C1 segment of cervical spinal cord (tissue), 14 donors: ENCODE measurements around the gene COMMD1.
"Not testable (repeated sequence)": the region's sequence is repeated elsewhere in the genome, so short reads cannot be mapped to it uniquely, and the experiment has no call there.

Source experiments
- DNase-seq, 14 donors: peaks; one replicate each; lab custom pipeline; 2025; lab: John Stamatoyannopoulos, UW

The COMMD1 gene

DNA sequence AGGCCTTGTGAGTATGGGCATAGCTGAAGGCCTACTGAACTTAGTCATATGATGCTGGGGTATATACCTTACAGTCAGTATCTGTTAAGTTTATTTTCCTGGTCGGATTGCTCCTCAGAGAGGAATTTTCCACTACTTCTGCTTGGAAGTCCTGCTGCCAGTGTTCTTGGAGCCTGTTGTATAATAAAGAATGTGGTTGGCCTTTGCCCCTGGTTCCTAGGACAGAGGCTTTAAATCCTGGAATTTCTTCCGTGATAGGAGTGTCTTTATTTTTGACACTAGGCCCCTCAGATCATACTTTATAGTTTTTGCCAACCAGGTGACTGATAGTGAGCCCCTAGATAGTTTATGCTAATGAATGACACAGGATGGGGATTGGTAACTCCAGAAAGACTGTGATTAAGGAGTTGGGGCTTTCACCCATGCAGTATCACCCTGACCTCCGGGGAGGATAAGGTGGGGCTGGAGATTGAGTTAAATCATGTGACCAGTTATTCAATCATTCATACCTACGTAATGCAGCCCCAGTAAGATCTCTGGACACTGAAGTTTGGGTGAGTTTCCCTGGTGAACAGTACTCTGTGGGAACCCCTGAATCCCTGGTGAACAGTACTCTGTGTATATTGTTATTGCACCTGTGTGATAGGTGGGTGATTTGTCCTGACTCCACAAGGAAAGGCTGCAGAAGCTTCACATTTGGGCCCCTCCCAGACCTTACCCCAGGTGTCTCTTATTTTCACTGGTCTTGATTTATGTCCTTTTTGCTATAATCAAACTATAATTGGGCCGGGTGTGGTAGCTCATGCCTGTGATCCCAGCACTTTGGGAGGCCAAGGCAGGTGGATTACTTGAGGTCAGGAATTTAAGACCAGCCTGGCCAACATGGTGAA lies 56.9 kb downstream of the COMMD1 start:
- DNase-seq, result no peak

GRCh38 chr2:61966087-61966727 lies 60.7 kb downstream of the COMMD1 start:
- DNase-seq, result no peak

DNA sequence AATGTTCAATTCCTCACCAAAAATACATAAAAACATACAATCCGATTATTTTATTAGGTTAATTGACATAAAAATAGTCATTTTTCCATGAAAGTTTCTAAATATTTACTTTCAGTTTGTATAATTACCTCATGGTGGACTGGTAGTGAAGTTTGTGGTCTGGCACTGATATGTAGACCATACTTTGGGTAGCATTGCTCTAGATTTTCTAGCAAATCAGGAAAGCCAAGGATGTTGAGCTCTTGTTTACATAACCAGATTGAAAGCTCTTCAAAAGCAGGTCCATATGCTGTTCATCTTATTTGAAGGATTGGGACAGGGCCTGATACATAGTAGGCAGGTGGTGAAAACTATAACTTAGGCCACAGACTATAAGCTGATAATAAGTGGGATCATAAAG lies 61.8 kb downstream of the COMMD1 start:
- no peak for DNase-seq

DNA sequence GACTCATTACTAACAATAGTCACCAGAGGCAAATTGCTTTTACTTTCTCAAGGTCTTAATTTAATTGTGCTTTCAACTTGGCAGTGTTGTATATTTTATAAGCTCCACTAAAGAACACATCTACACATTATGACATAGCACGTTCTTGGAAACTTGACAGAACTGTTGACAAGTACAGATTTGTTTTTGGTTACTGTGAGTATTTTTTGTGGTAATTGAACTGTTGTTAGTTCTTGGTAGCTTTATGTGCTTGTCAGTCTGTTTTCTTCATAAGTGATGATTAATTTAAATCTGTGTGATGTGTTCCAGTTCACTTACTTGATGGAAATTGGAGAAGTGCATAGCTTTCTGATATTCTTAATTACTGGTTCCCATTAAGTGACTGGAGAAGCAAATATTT lies 63.9 kb downstream of the COMMD1 start:
- no peak for DNase-seq

GRCh38 chr2:61970807-61971556 lies 65.5 kb downstream of the COMMD1 start:
- DNase-seq, result no peak

DNA sequence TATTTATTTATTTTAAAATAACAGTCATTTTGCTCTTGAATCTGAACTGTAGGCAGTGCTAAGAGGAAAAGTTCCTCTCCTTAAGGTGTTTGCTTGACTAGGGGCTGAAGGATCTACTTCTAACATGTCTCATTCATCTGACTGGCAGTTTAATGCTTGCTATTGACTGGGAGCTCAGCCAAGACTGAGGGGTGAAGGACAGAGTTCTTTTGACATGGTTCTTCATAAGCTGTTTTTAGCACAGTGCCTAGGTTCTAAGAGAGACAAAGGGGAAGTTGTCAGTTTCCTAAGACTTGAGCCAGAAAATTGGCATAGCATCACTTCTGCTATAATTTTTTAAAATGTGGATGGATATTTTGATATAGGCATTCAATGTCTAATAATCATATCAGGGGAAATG lies 73.0 kb downstream of the COMMD1 start:
- DNase-seq, result peak in 5 of 14 donors; percentile 1 to 18 (median 7)

GRCh38 chr2:61980758-61981157 lies 75.3 kb downstream of the COMMD1 start:
- DNase-seq, result no peak

- no peak for DNase-seq
Measured at GRCh38 chr2:61984682-61985081, 79.2 kb downstream of the COMMD1 start.

- DNase-seq, result peak in 1 of 14 donors; percentile 3
Measured at GRCh38 chr2:61988462-61989366, 83.2 kb downstream of the COMMD1 start.

GRCh38 chr2:61993422-61994024 lies 88.0 kb downstream of the COMMD1 start:
- no peak for DNase-seq

GRCh38 chr2:61994531-61994930 lies 89.1 kb downstream of the COMMD1 start:
- DNase-seq, result no peak

DNA sequence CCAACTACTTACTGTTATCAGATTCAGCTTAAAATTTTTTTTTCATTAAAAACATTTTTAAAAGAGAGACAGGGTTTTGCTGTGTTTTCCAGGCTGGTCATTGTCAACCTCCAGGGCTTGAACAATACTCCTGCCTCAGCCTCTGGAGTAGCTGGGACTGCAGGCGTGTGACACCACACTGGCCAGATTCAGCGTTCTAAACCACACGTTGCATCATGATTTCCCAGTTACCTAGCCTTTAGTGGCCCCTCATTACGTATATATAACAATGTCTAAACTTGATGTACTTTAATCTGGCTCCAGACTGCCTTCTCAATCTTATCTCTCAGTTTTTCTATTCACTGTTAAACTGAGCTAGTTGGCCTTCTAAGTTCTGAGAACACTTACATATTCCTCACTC lies 89.6 kb downstream of the COMMD1 start:
- DNase-seq, result no peak

GRCh38 chr2:61995515-61995914 lies 90.0 kb downstream of the COMMD1 start:
- DNase-seq, result no peak

- no peak for DNase-seq
Measured at GRCh38 chr2:61998426-61998825, 93.0 kb downstream of the COMMD1 start.

- DNase-seq, result no peak
Measured at GRCh38 chr2:62000538-62000937, 95.1 kb downstream of the COMMD1 start.

DNA sequence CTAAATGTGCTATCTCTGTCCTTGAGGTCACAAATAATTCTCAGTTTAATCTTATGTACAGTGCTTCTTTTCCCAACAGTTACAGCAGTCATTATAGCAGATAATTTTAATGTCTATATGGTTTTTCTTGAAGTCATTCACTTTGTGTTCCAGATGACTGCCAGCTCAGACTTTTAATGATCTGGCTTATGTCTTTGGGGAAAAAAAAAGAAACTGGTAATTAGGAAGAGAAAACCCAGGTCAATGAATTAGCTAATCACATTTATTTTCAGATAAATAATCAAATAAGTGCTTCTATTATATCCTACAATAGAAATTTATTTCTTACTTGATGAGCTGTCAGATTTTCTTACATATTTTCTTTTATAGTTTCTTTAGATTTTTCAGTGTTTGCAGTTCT lies 96.0 kb downstream of the COMMD1 start:
- DNase-seq, result no peak

DNA sequence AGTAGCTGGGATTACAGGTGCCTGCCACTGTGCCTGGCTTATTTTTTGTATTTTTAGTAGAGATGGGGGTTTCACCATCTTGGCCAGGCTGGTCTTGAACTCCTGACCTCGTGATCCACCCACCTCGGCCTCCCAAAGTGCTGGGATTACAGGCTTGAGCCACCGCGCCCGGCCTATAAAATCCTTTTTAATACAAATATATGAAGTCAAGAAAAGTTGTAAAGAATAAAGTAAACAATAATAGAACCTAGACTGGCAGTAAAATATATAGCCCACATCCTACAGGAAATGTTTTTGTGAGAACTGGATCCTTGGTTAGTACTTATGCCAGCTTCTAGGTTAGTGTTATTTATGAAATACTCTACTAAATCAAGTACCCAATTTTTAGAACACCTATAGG lies 99.0 kb downstream of the COMMD1 start:
- not testable (repeated sequence) for DNase-seq

- DNase-seq, result no peak
Measured at GRCh38 chr2:62007555-62007954, 102.1 kb downstream of the COMMD1 start.

GRCh38 chr2:62010632-62011256 lies 105.3 kb downstream of the COMMD1 start:
- DNase-seq, result no peak

- no peak for DNase-seq
Measured at GRCh38 chr2:62013641-62014040, 108.2 kb downstream of the COMMD1 start.
